Measurements from ENCODE around the gene ARMC5.

DNA sequence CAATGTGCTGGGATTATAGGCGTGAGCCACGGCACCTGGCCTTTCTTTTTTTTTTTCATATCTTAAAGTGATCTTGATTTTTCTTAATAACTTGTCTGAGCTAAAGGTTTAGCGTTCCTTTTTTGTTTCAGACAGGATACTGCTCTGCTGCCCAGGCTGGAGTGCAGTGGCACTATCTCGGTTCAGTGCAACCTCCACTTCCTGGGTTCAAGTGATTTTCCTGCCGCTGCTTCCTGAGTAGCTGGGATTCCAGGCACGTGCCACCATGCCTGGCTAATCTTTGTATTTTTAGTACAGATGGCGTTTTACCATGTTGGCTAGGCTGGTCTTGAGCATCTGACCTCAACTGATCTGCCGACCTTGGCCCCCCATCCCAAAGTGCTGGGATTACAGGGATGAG is 44.9 kb downstream of the ARMC5 start:
- TF ChIP-seq TCF7L2 (IDR thresholded peaks at IDR 0.05; ENCODE audit: borderline replicate concordance, extremely low read depth, insufficient read depth, insufficient read length) (no peak), REST (IDR thresholded peaks at IDR 0.05; ENCODE audit: low read depth) (no peak)

Data from HCT116 (cell line).